Measurements from ENCODE around the gene CPLANE2.

CPLANE2 gene

GRCh38 chr1:16217061-16217785, 19.8 kb downstream of the CPLANE2 start (continued):
- peak; percentile 56 for TF ChIP-seq ZBTB26 (tag by site-specific recombination; optimal IDR thresholded peaks at IDR 0.05)
- TF ChIP-seq KLF16 (tag by site-specific recombination; IDR thresholded peaks at IDR 0.05): peak; percentile 65; the same call in 1 of the 2 replicates
- 0 out of 2 replicates have a peak, but pooled peaks have one; percentile 17 for TF ChIP-seq ZNF629 (tag by site-specific recombination; IDR thresholded peaks at IDR 0.05)
- 0 out of 2 replicates have a peak, but pooled peaks have one; percentile 42 for TF ChIP-seq KLF10 (tag by site-specific recombination; IDR thresholded peaks at IDR 0.05)
- TF ChIP-seq ZNF214 (tag by site-specific recombination; IDR thresholded peaks at IDR 0.05; ENCODE audit: borderline replicate concordance): no peak
- peak; percentile 50 for TF ChIP-seq ZNF366 (tag by site-specific recombination; conservative IDR thresholded peaks at IDR 0.05)
- TF ChIP-seq MYNN (tag by site-specific recombination; IDR thresholded peaks at IDR 0.05; ENCODE audit: borderline replicate concordance): no peak
- TF ChIP-seq ZNF341 (tag by site-specific recombination; IDR thresholded peaks at IDR 0.05; ENCODE audit: low read depth): peak; percentile 72
- TF ChIP-seq ZSCAN23 (tag by site-specific recombination; IDR thresholded peaks at IDR 0.05): no peak
- TF ChIP-seq OSR2 (tag by site-specific recombination; IDR thresholded peaks at IDR 0.05): no peak
- no peak for TF ChIP-seq ZNF664 (tag by site-specific recombination; IDR thresholded peaks at IDR 0.05)
- TF ChIP-seq KLF9 (tag by site-specific recombination; IDR thresholded peaks at IDR 0.05; ENCODE audit: low read depth): peak; percentile 96
- peak; percentile 96 for TF ChIP-seq HIC1 (tag by site-specific recombination; IDR thresholded peaks at IDR 0.05)
- peak; percentile 69; the same call in 1 of the 2 replicates for TF ChIP-seq ZNF335 (tag by site-specific recombination; conservative IDR thresholded peaks at IDR 0.05)

- H3K36me3 ChIP-seq (ENCODE audit: control insufficient read depth in 2 of 2, insufficient read depth in 1 of 2, low read length in 2 of 2): no peaks in the 10 kb centered on the region
- CTCF ChIA-PET: interaction anchor here (0.9 kb wide), 1 partner anchor 21 kb away, joined by 3 read pairs; the partner anchor contains the start of gene CPLANE2
- no peak for TF ChIP-seq ZNF555 (tag by site-specific recombination; conservative IDR thresholded peaks at IDR 0.05)
- TF ChIP-seq KLF1 (tag by site-specific recombination; IDR thresholded peaks at IDR 0.05): peak; percentile 96
- TF ChIP-seq ZNF530 (tag by site-specific recombination; IDR thresholded peaks at IDR 0.05; ENCODE audit: low read depth): no peak
- peak; percentile 65 for TF ChIP-seq KLF10 (tag by site-specific recombination; IDR thresholded peaks at IDR 0.05)
- TF ChIP-seq PATZ1 (tag by site-specific recombination; IDR thresholded peaks at IDR 0.05): 0 out of 2 replicates have a peak, but pooled peaks have one; percentile 14
- no peak for TF ChIP-seq PBX3 (CRISPR knock-in tag; IDR thresholded peaks at IDR 0.05)
- TF ChIP-seq PRDM10 (tag by site-specific recombination; IDR thresholded peaks at IDR 0.05): no peak
- TF ChIP-seq ZNF24 (tag by site-specific recombination; IDR thresholded peaks at IDR 0.05): no peak
- peak; percentile 72 for TF ChIP-seq SP2 (tag by site-specific recombination; IDR thresholded peaks at IDR 0.05)
- TF ChIP-seq ZNF548 (tag by site-specific recombination; IDR thresholded peaks at IDR 0.05): no peak
- TF ChIP-seq ZNF701 (tag by site-specific recombination; IDR thresholded peaks at IDR 0.05): no peak
Measured at GRCh38 chr1:16215882-16216753, 20.9 kb downstream of the CPLANE2 start.

More at GRCh38 chr1:16215882-16216753, 20.9 kb downstream of the CPLANE2 start:
- POLR2A ChIA-PET: interaction anchor here (1.5 to 3.2 kb wide), 3 partner anchors 7 to 21 kb away, joined by 5 to 27 read pairs (median 8); partner anchors contain the start of gene CPLANE2
- H3K4me3 ChIP-seq (ENCODE audit: low read depth, low read length): no peak overlapping the region
- H3K4me1 ChIP-seq (ENCODE audit: control insufficient read depth, insufficient read depth, low read length): no peaks in the 10 kb centered on the region
- no peak overlapping the region for H3K27ac ChIP-seq (ENCODE audit: extremely low read depth, low read depth, low read length)
- H3K9me3 ChIP-seq (ENCODE audit: control insufficient read depth, insufficient read depth, low read depth, low read length): no peaks in the 10 kb centered on the region
